Erythroblast (primary cell): Measurements from ENCODE around the gene COL4A2.

ENCODE experiments used
- GATA1 ChIP-seq: IDR thresholded peaks from 2 replicates; pipeline ENCODE4 v1.6.1; 2011; ENCODE audit warnings: low read depth, mild to moderate bottlenecking, control low read depth, low read length, moderate library complexity
- POLR2A ChIP-seq: IDR thresholded peaks from 2 replicates; pipeline ENCODE4 v1.6.1; 2011; ENCODE audit warnings: mild to moderate bottlenecking, low read length

DNA sequence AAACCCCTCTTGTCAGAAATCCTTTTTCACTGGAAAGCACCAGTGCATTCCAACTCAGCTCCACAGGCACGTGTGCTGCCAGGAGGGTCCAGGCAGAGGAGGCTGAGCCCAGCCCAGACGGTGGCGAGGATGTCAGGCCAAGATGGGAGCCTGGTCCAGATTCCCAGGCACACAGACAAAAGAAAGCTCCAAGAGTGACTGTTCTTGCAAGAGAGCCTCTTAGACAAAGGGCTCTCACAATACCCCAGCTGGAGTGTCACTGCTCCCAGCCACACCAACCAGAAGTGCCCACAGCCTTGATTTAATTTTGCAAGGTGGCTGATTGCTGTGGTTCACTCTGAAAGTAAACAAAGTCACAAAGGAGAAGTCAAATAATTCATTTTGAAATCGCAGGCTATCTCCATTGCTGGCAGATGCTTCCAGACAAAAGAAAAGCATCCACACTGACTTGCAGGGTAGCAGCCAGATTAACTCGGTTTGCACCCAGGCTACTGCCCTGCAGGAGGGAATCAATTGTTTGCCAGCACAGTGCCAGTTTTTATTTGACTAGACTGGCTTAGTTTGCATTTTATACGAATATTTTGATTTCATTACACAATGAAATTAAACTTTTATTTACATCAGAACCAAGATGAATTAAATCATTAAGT lies 159.3 kb downstream of the COL4A2 start:
- TF ChIP-seq POLR2A (no peak), GATA1 (no peak)
